ENCODE results near the gene DERL2.

The DERL2 gene

GRCh38 chr17:5500589-5501391 lies 14.8 kb upstream of the DERL2 start:
- peak in 1 of 2 experiments; percentile 41 for DNase-seq

GRCh38 chr17:5500247-5500588 lies 14.2 kb upstream of the DERL2 start:
- no peak for DNase-seq

GRCh38 chr17:5499476-5500231 lies 13.7 kb upstream of the DERL2 start:
- DNase-seq = no peak

- no peak for DNase-seq
Measured at GRCh38 chr17:5492970-5493369, 7.0 kb upstream of the DERL2 start.

GRCh38 chr17:5488752-5489151 lies 2.8 kb upstream of the DERL2 start:
- DNase-seq = no peak

- peak; percentile 71 to 89 for DNase-seq
Measured at GRCh38 chr17:5486206-5487124, 487 bp upstream of the DERL2 start, which contains the start of gene MIS12. Gene MIS12, plus strand, starts transcription at chr17:5486566. Its CDS starts 2,297 bp downstream, at chr17:5488863.

GRCh38 chr17:5481451-5481850 lies 4.5 kb downstream of the DERL2 start:
- no peak for DNase-seq

GRCh38 chr17:5480962-5481361 lies 5.0 kb downstream of the DERL2 start:
- no peak for DNase-seq

GRCh38 chr17:5478992-5479391 lies 7.0 kb downstream of the DERL2 start:
- no peak for DNase-seq

- DNase-seq = no peak
Measured at GRCh38 chr17:5473906-5474305, 12.1 kb downstream of the DERL2 start.

- no peak for DNase-seq
Measured at GRCh38 chr17:5472511-5472910, 13.5 kb downstream of the DERL2 start.

- no peak for DNase-seq
Measured at GRCh38 chr17:5468075-5468473, 17.9 kb downstream of the DERL2 start.

GRCh38 chr17:5467416-5467815 lies 18.6 kb downstream of the DERL2 start:
- DNase-seq = no peak

- DNase-seq = no peak
Measured at GRCh38 chr17:5466295-5466694, 19.7 kb downstream of the DERL2 start.

GRCh38 chr17:5464717-5465507 lies 21.1 kb downstream of the DERL2 start:
- DNase-seq = no peak

- no peak for DNase-seq
Measured at GRCh38 chr17:5446786-5447185, 39.2 kb downstream of the DERL2 start.

- no peak for DNase-seq
Measured at GRCh38 chr17:5444209-5444608, 41.8 kb downstream of the DERL2 start.

- no peak for DNase-seq
Measured at GRCh38 chr17:5443728-5444127, 42.2 kb downstream of the DERL2 start.

GRCh38 chr17:5439446-5439764 lies 46.6 kb downstream of the DERL2 start:
- no peak for DNase-seq

- peak in 1 of 2 experiments; percentile 24 for DNase-seq
Measured at GRCh38 chr17:5438716-5439445, 47.1 kb downstream of the DERL2 start, which contains the start of gene C1QBP. Gene C1QBP, minus strand, starts transcription at chr17:5439155. Its CDS starts 82 bp downstream, at chr17:5439073.

- no peak for DNase-seq
Measured at GRCh38 chr17:5437721-5438317, 48.2 kb downstream of the DERL2 start.

All from cerebellar nuclear complex (tissue), 1 donor.